ENCODE results near the gene ADGRV1. TPM values are rescaled to one million over a fixed set of nuclear protein-coding genes. Genes with fewer than 3 reads are reported as not detected.

Gene ADGRV1
- total RNA-seq, 1 donor from 2014 or later = 10.0 TPM

DNA sequence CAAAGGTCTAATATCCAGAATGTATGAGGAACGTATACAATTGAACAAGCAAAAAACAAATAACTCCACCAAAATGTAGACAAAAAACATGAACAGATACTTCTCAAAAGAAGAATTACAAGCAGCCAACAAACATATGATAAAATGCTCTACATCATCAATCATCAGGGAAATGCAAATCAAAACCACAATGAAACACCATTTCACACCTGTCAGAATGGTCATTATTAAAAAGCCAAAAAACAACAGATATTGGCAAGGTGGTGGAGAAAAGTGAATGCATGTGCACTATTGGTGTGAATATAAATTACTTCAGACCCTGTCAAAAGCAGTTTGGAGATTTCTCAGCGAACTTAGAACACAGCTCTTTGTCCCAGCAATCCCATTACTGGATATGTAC, 510.8 kb downstream of the ADGRV1 start:
- Histone ChIP-seq H3K4me2 (ENCODE audit: low read length) (no peak overlapping the region), H3K9me3 (ENCODE audit: insufficient read depth, low read depth, low read length) (no peaks in the 10 kb centered on the region), H3K79me2 (ENCODE audit: insufficient read depth, low read length) (no peaks in the 10 kb centered on the region), H4K20me1 (ENCODE audit: insufficient read depth, low read length) (no peaks in the 10 kb centered on the region), H3K9ac (ENCODE audit: low read length) (no peak overlapping the region), H3K36me3 (ENCODE audit: insufficient read depth, low read length) (no peaks in the 10 kb centered on the region), H3K4me1 (ENCODE audit: insufficient read depth, low read length) (no peaks in the 10 kb centered on the region), H3K4me3 (ENCODE audit: insufficient read depth, low read depth, low read length) (no peak overlapping the region), H3K27ac (ENCODE audit: low read depth, low read length) (no peak overlapping the region), H2AFZ (ENCODE audit: low read depth, low read length) (no peak overlapping the region), H3K27me3 (ENCODE audit: insufficient read depth, low read length) (no peaks in the 10 kb centered on the region)
- FAIRE-seq (no peak), DNase-seq (ENCODE audit: low read depth) (no peak)
- no peaks in the 10 kb centered on the region for H3K9me3 Mint-ChIP-seq (ENCODE audit: unreplicated experiment)
- H3K4me3 Mint-ChIP-seq (ENCODE audit: unreplicated experiment) = no peak overlapping the region
- peaks cover 14% of the 10 kb centered on the region for H3K4me1 Mint-ChIP-seq (ENCODE audit: low read depth, unreplicated experiment)
- TF ChIP-seq CTCF (IDR thresholded peaks at IDR 0.05; ENCODE audit: insufficient read depth, low read depth, low read length) = no peak
- H3K27me3 Mint-ChIP-seq (ENCODE audit: low read depth, unreplicated experiment) = no peaks in the 10 kb centered on the region
- no peaks in the 10 kb centered on the region for H3K36me3 Mint-ChIP-seq (ENCODE audit: low read depth, unreplicated experiment)
- no peak overlapping the region for H3K27ac Mint-ChIP-seq (ENCODE audit: unreplicated experiment)

DNA sequence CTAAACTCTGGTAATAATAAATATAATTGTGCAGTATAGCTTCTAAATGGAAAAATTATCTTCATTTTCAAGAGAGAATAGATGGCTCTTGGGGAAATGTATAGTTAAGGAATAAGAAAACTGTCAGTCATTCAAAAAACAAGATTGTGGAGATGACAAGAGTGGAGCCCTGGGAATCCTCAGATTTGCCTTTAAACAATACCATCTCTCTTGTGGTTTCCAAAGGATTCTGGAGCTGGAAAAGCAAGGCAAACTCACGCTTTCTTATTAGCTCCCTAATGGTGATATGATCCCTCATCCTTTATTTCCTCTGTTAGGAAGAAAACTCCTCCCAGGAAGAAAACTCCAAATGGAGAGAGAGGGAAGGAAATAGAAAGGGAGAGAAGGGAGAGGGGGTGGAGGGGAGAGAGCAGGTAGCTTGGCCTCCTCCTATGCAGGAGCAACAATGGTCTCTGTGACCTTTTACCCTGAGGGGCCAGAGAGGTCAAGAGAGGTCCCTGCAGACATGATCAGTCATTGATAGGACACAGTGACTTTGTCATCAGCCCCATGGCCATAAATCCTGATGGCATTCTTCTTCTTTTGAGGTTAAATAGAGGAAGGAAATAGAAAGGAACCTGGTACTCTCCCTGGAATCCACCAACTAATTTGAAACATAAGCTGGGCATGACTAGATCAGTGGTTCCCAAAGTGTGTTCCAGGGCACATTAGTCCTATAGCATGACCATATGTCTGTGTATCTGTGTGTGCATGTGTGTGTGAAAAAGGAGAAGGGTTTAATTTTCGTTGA, 512.4 kb downstream of the ADGRV1 start:
- peaks cover 22% of the 10 kb centered on the region for H3K4me1 Mint-ChIP-seq (ENCODE audit: low read depth, unreplicated experiment)
- no peaks in the 10 kb centered on the region for H3K36me3 ChIP-seq (ENCODE audit: insufficient read depth, low read length)

More for the DNA sequence above, 512.4 kb downstream of the ADGRV1 start:
- Histone ChIP-seq H3K4me1 (ENCODE audit: insufficient read depth, low read length) (no peaks in the 10 kb centered on the region), H3K27me3 (ENCODE audit: insufficient read depth, low read length) (no peaks in the 10 kb centered on the region), H3K79me2 (ENCODE audit: insufficient read depth, low read length) (no peaks in the 10 kb centered on the region), H2AFZ (ENCODE audit: low read depth, low read length) (no peak overlapping the region), H4K20me1 (ENCODE audit: insufficient read depth, low read length) (no peaks in the 10 kb centered on the region), H3K4me3 (ENCODE audit: insufficient read depth, low read depth, low read length) (no peak overlapping the region), H3K4me2 (ENCODE audit: low read length) (no peak overlapping the region), H3K27ac (ENCODE audit: low read depth, low read length) (no peak overlapping the region), H3K9ac (ENCODE audit: low read length) (no peak overlapping the region), H3K9me3 (ENCODE audit: insufficient read depth, low read depth, low read length) (no peaks in the 10 kb centered on the region)
- Mint-ChIP-seq H3K27ac (ENCODE audit: unreplicated experiment) (no peak overlapping the region), H3K36me3 (ENCODE audit: low read depth, unreplicated experiment) (no peaks in the 10 kb centered on the region), H3K4me3 (ENCODE audit: unreplicated experiment) (no peak overlapping the region), H3K27me3 (ENCODE audit: low read depth, unreplicated experiment) (no peaks in the 10 kb centered on the region), H3K9me3 (ENCODE audit: unreplicated experiment) (no peaks in the 10 kb centered on the region)
- no peak for DNase-seq (ENCODE audit: low read depth)
- TF ChIP-seq EZH2 (IDR thresholded peaks at IDR 0.05; ENCODE audit: insufficient read depth, low read length) (no peak), CTCF (IDR thresholded peaks at IDR 0.05; ENCODE audit: insufficient read depth, low read depth, low read length) (no peak)
- FAIRE-seq = no peak
